ENCODE measurements around the gene SIT1. TPM values are rescaled to one million over a fixed set of nuclear protein-coding genes. Genes with fewer than 3 reads are reported as not detected.

SIT1 gene
- total RNA-seq, 1 experiment from 2014 or later = not detected

- no peak for DNase-seq
- TF ChIP-seq CTCF (IDR thresholded peaks at IDR 0.05; ENCODE audit: unreplicated experiment) = no peak
- H3K4me1 Mint-ChIP-seq (ENCODE audit: low read depth, unreplicated experiment) = peaks cover 8% of the 10 kb centered on the region
- H3K27me3 Mint-ChIP-seq (ENCODE audit: unreplicated experiment) = no peaks in the 10 kb centered on the region
- intact Hi-C loops (cut with micrococcal nuclease; ENCODE audit: unreplicated experiment) = no loop called here
- H3K27ac Mint-ChIP-seq (ENCODE audit: unreplicated experiment) = peak overlapping the region; percentile 95
- CTCF ChIA-PET = interaction anchor here (0.6 to 2.9 kb wide), 6 partner anchors 14 to 1549 kb away, joined by 3 to 7 read pairs (median 3); partner anchors contain the start of genes ARHGEF39 and CA9
- BruUV-seq (replicated peaks) = no TSS peak
- H3K36me3 Mint-ChIP-seq (ENCODE audit: insufficient read depth, unreplicated experiment) = peaks cover 53% of the 10 kb centered on the region
- H3K4me3 Mint-ChIP-seq (ENCODE audit: low read depth, unreplicated experiment) = peak overlapping the region; percentile 87
- no peaks in the 10 kb centered on the region for H3K9me3 Mint-ChIP-seq (ENCODE audit: low read depth, unreplicated experiment)
Measured at GRCh38 chr9:35688558-35689541, 38.1 kb upstream of the SIT1 start.

GRCh38 chr9:35687972-35688557, 37.3 kb upstream of the SIT1 start:
- DNase-seq = no peak
- Mint-ChIP-seq H3K4me1 (ENCODE audit: low read depth, unreplicated experiment) (peaks cover 8% of the 10 kb centered on the region), H3K9me3 (ENCODE audit: low read depth, unreplicated experiment) (no peaks in the 10 kb centered on the region), H3K36me3 (ENCODE audit: insufficient read depth, unreplicated experiment) (peaks cover 53% of the 10 kb centered on the region), H3K27ac (ENCODE audit: unreplicated experiment) (no peak overlapping the region), H3K27me3 (ENCODE audit: unreplicated experiment) (no peaks in the 10 kb centered on the region), H3K4me3 (ENCODE audit: low read depth, unreplicated experiment) (peak overlapping the region; percentile 87)
- no peak for TF ChIP-seq CTCF (IDR thresholded peaks at IDR 0.05; ENCODE audit: unreplicated experiment)
- no TSS peak for BruUV-seq (replicated peaks)
- CTCF ChIA-PET = interaction anchor here (0.6 to 2.9 kb wide), 6 partner anchors 13 to 1548 kb away, joined by 3 to 7 read pairs (median 3); partner anchors contain the start of genes ARHGEF39 and CA9
- intact Hi-C loops (cut with micrococcal nuclease; ENCODE audit: unreplicated experiment) = no loop called here

GRCh38 chr9:35687306-35687705, 36.6 kb upstream of the SIT1 start:
- Mint-ChIP-seq H3K9me3 (ENCODE audit: low read depth, unreplicated experiment) (no peaks in the 10 kb centered on the region), H3K4me1 (ENCODE audit: low read depth, unreplicated experiment) (peaks cover 8% of the 10 kb centered on the region), H3K27ac (ENCODE audit: unreplicated experiment) (peak overlapping the region; percentile 73), H3K27me3 (ENCODE audit: unreplicated experiment) (no peaks in the 10 kb centered on the region), H3K4me3 (ENCODE audit: low read depth, unreplicated experiment) (peak overlapping the region; percentile 19), H3K36me3 (ENCODE audit: insufficient read depth, unreplicated experiment) (peaks cover 53% of the 10 kb centered on the region)
- DNase-seq = no peak
- CTCF ChIA-PET = interaction anchor here (2.9 kb wide), 1 partner anchor 26 kb away, joined by 7 read pairs; no protein-coding TSS in a partner anchor
- intact Hi-C loops (cut with micrococcal nuclease; ENCODE audit: unreplicated experiment) = no loop called here
- no TSS peak for BruUV-seq (replicated peaks)
- no peak for TF ChIP-seq CTCF (IDR thresholded peaks at IDR 0.05; ENCODE audit: unreplicated experiment)

GRCh38 chr9:35686222-35687203, 35.8 kb upstream of the SIT1 start:
- H3K27ac Mint-ChIP-seq (ENCODE audit: unreplicated experiment) = no peak overlapping the region
- intact Hi-C loops (cut with micrococcal nuclease; ENCODE audit: unreplicated experiment) = no loop called here
- no peaks in the 10 kb centered on the region for H3K27me3 Mint-ChIP-seq (ENCODE audit: unreplicated experiment)
- no peak for DNase-seq
- peaks cover 9% of the 10 kb centered on the region for H3K4me1 Mint-ChIP-seq (ENCODE audit: low read depth, unreplicated experiment)
- H3K36me3 Mint-ChIP-seq (ENCODE audit: insufficient read depth, unreplicated experiment) = peaks cover 58% of the 10 kb centered on the region
- no TSS peak for BruUV-seq (replicated peaks)
- no peaks in the 10 kb centered on the region for H3K9me3 Mint-ChIP-seq (ENCODE audit: low read depth, unreplicated experiment)
- no peak overlapping the region for H3K4me3 Mint-ChIP-seq (ENCODE audit: low read depth, unreplicated experiment)
- TF ChIP-seq CTCF (IDR thresholded peaks at IDR 0.05; ENCODE audit: unreplicated experiment) = no peak
- CTCF ChIA-PET = interaction anchor here (0.6 to 0.7 kb wide), 2 partner anchors 10 to 75 kb away, joined by 3 to 6 read pairs; no protein-coding TSS in a partner anchor
